ENCODE data around the gene SIN3A. TPM values are rescaled to one million over a fixed set of nuclear protein-coding genes. Genes with fewer than 3 reads are reported as not detected.

The SIN3A gene
- total RNA-seq, 2 donors from 2014 or later = 51.0 to 98.6 TPM

DNA sequence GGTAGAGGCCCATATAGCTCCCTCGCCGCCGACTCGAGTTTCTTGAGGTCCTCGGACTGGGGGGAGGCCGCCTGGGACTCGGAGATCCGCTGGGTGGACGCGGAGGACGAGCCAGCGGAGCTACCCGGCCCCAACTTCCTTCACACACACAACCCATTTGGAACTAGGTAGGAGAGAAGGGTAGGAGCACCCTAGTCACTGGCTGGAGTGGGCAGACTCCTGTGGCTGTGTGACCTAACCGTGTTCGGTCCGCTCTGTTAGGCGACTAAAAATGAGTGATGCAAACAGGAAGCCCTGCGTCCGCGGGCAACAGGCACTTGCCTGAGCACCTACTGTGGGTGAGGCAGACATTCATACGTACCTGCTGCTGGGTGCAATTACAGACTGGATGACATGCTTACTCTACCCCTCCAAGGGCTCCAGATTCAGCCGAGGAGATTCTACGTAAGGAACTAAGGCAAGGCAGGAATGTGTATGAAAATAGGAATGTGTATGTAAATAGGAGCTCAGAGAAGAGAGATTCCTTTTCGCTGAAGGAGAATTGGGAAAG, 4.6 kb upstream of the SIN3A start:
- no peak for DNase-seq (ENCODE audit: low spot score)
- Histone ChIP-seq H3K4me1 (replicated peaks) (peaks cover 9% of the 10 kb centered on the region), H3K27ac (peak overlapping the region; percentile 98), H3K4me3 (peak overlapping the region; percentile 72 to 96), H3K36me3 (no peaks in the 10 kb centered on the region), H3K27me3 (replicated peaks; ENCODE audit: insufficient read depth) (no peaks in the 10 kb centered on the region), H3K9me3 (no peaks in the 10 kb centered on the region)
- WGBS = 1% methylated on average over 24 of the region's 24 CpGs
- no peak for TF ChIP-seq CTCF (IDR thresholded peaks at IDR 0.05)
- no peak for TF ChIP-seq POLR2A (IDR thresholded peaks at IDR 0.05)
- no peak for TF ChIP-seq POLR2AphosphoS5 (IDR thresholded peaks at IDR 0.05)
- intact Hi-C loops (cut with DNase I) = no loop called here

DNA sequence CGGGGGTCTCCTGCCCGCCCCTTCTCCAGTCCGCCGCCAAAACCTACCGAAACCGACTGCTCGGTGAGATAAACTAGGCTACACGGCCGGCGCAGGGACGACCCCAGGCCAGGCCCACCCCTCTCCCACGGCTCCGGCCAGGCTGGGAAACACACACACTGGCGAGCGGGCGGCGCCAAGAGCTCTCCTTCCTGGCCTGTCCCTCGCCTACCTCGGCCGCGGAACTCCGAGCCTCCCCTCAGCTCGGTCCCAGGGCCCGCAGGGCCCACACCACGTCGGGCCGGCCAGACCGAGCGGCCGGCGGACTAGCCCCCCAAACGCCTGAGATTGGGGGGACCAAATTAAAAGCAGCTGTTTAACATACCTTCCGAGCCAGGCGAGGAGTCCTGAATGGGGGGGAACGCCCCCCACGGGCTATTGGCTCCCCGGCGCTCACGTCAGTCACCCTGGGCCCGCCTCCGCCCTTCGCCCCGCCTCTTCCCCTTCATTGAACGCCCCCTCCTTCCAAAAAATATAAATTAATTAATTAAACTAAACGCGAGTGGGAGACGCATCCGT, 4.0 kb upstream of the SIN3A start:
- peak; percentile 90 for TF ChIP-seq POLR2AphosphoS5 (IDR thresholded peaks at IDR 0.05)
- TF ChIP-seq CTCF (IDR thresholded peaks at IDR 0.05) = peak in 1 of 4 experiments; percentile 1
- TF ChIP-seq POLR2A (IDR thresholded peaks at IDR 0.05) = peak; percentile 89
- H3K4me3 ChIP-seq = peak overlapping the region; percentile 72 to 96
- H3K27ac ChIP-seq = peak overlapping the region; percentile 98
- H3K27me3 ChIP-seq (replicated peaks; ENCODE audit: insufficient read depth) = no peaks in the 10 kb centered on the region
- intact Hi-C loops (cut with DNase I) = no loop called here
- DNase-seq (ENCODE audit: low spot score) = peak; percentile 92
- WGBS = under 1% methylated on average over 48 of the region's 48 CpGs
- no peaks in the 10 kb centered on the region for H3K36me3 ChIP-seq
- peaks cover 9% of the 10 kb centered on the region for H3K4me1 ChIP-seq (replicated peaks)
- no peaks in the 10 kb centered on the region for H3K9me3 ChIP-seq

GRCh38 chr15:75454471-75455378, 3.2 kb upstream of the SIN3A start:
- TF ChIP-seq POLR2A (IDR thresholded peaks at IDR 0.05) (no peak), CTCF (IDR thresholded peaks at IDR 0.05) (no peak), POLR2AphosphoS5 (IDR thresholded peaks at IDR 0.05) (no peak)
- Histone ChIP-seq H3K36me3 (no peaks in the 10 kb centered on the region), H3K27ac (peak overlapping the region; percentile 98), H3K9me3 (no peaks in the 10 kb centered on the region), H3K27me3 (replicated peaks; ENCODE audit: insufficient read depth) (no peaks in the 10 kb centered on the region), H3K4me3 (peak overlapping the region; percentile 72 to 96), H3K4me1 (replicated peaks) (peaks cover 10% of the 10 kb centered on the region)
- intact Hi-C loops (cut with DNase I) = loop anchor here (5.0 kb wide), 1 partner anchor 123 kb away; the partner anchor contains the start of gene PTPN9
- under 1% methylated on average over 82 of the region's 116 CpGs for WGBS
- DNase-seq (ENCODE audit: low spot score) = peak; percentile 35

DNA sequence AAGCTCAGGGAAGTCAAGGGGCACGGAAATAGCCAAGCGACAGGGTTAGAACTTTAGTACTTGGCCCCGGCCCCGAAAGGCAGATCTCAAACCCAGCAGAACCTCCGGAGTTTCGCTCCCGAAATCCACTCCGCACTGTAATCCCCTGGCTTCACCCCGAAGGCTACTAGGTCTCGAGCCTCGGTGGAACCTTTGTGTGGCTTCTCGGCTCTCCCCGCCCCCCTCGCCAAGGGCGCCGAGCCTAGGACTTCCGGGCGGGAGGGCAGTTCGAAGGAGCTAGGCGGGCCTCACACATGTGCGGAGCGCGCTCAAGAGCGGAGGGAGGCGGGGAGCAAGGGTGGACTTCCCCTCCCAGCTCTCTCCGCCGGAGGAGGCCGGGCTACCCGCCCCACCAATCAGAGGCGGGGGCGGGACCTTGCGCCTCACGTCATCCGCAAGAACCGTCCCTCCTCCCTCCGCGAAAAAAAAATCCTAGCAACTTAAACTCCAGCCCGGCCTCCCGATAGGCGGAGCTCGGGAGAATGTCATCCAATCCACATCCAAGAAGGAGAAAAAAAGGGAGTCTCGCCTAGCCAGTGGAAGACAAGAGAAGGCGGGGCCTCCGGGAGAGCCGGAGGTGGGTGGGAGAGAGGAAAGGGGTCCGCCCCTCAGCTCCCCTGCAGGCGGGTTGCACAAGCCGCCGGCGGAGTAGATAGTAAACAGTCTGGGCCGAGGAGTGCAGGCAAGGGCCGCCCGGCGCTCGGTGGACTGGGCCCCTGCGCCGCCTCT, 2.4 kb upstream of the SIN3A start:
- Histone ChIP-seq H3K4me1 (replicated peaks) (peaks cover 16% of the 10 kb centered on the region), H3K4me3 (peak overlapping the region; percentile 72 to 96), H3K27ac (peak overlapping the region; percentile 98 to 100), H3K9me3 (no peaks in the 10 kb centered on the region), H3K36me3 (no peaks in the 10 kb centered on the region), H3K27me3 (replicated peaks; ENCODE audit: insufficient read depth) (no peaks in the 10 kb centered on the region)
- peak; percentile 99 for DNase-seq (ENCODE audit: low spot score)
- TF ChIP-seq CTCF (IDR thresholded peaks at IDR 0.05) (peak in 1 of 4 experiments; percentile 50), POLR2AphosphoS5 (IDR thresholded peaks at IDR 0.05) (peak; percentile 97), POLR2A (IDR thresholded peaks at IDR 0.05) (peak; percentile 87)
- intact Hi-C loops (cut with DNase I) = loop anchor here (5.0 kb wide), 1 partner anchor 123 kb away; the partner anchor contains the start of gene PTPN9
- under 1% methylated on average over 57 of the region's 57 CpGs for WGBS

Data from prostate gland (tissue), 2 donors.